B cell (primary cell): ENCODE results near the gene NHSL1.

Source experiments
- EZH2 ChIP-seq: IDR thresholded peaks from 2 replicates; pipeline ENCODE4 v1.6.1; 2012; ENCODE audit warnings: borderline replicate concordance, low read depth, mild to moderate bottlenecking, moderate library complexity, low read length; ENCODE audit not compliant: insufficient read depth, poor library complexity, severe bottlenecking
- TF ChIP-seq, protein P1 (sequence below): fragments of 200-600 bp; IDR thresholded peaks from one replicate; pipeline ENCODE4 v1.8.0; 2022; ENCODE audit warnings: antibody characterized with exemption, mild to moderate bottlenecking

GRCh38 chr6:138416206-138416605, 83.1 kb downstream of the NHSL1 start:
- TF ChIP-seq, protein P1, sequence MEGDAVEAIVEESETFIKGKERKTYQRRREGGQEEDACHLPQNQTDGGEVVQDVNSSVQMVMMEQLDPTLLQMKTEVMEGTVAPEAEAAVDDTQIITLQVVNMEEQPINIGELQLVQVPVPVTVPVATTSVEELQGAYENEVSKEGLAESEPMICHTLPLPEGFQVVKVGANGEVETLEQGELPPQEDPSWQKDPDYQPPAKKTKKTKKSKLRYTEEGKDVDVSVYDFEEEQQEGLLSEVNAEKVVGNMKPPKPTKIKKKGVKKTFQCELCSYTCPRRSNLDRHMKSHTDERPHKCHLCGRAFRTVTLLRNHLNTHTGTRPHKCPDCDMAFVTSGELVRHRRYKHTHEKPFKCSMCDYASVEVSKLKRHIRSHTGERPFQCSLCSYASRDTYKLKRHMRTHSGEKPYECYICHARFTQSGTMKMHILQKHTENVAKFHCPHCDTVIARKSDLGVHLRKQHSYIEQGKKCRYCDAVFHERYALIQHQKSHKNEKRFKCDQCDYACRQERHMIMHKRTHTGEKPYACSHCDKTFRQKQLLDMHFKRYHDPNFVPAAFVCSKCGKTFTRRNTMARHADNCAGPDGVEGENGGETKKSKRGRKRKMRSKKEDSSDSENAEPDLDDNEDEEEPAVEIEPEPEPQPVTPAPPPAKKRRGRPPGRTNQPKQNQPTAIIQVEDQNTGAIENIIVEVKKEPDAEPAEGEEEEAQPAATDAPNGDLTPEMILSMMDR, result no peak
- TF ChIP-seq EZH2, result no peak
